B cell (primary cell): ENCODE measurements around the gene TOP3B. TPM values are rescaled to one million over a fixed set of nuclear protein-coding genes. Genes with fewer than 3 reads are reported as not detected.

Experiments used
- ATAC-seq: fragments of 200-7000 bp; cut with Tn5 transposase; one replicate; pipeline ENCODE4 v1.10.0; 2021; ENCODE audit warnings: low read depth, mild to moderate bottlenecking, moderate number of reproducible peaks, moderate library complexity
- CTCF ChIA-PET: fragments of 350-600 bp; sonication (Branson Sonifier 250); formaldehyde crosslinking; loops from one replicate; lab custom pipeline; 2021; ENCODE audit warnings: antibody characterized with exemption, inconsistent platforms; lab: Charles Lee
- POLR2A ChIA-PET: fragments of 350-600 bp; sonication (Branson Sonifier 250); formaldehyde crosslinking; loops from one replicate; lab custom pipeline; 2021; ENCODE audit warnings: antibody characterized with exemption; lab: Charles Lee
- DNase-seq: peaks from one replicate; pipeline ENCODE4 v3.0.0; 2013
- H2AFZ ChIP-seq: 2 replicates; pipeline ENCODE4 v1.6.1; 2012; ENCODE audit warnings: mild to moderate bottlenecking, low read depth, low read length; ENCODE audit not compliant: insufficient read depth, poor library complexity, severe bottlenecking
- H3K27ac ChIP-seq, 2 donors: 1 replicate in 1 of 2; 2 replicates in 1 of 2; pipeline ENCODE4 v1.5.1; 2012 to 2013; ENCODE audit warnings: low read length in 2 of 2, mild to moderate bottlenecking in 2 of 2, moderate library complexity in 1 of 2
- H3K27me3 ChIP-seq, 4 experiments: fragments of 200-600 bp in 1 of 4; sonication (generic) in 1 of 4; replicated peaks in 1 of 4; 1 replicate in 2 of 4; 2 replicates in 2 of 4; pipeline versions ENCODE4 v1.6.1 to v1.7.0; 2013 to 2016; ENCODE audit warnings: low read length in 3 of 4, mild to moderate bottlenecking in 2 of 4, mixed read lengths in 1 of 4, moderate library complexity in 1 of 4; ENCODE audit not compliant: insufficient read depth in 4 of 4, control insufficient read depth in 3 of 4; ENCODE audit errors: control extremely low read depth in 1 of 4
- H3K36me3 ChIP-seq, 2 experiments: replicated peaks in 1 of 2; 1 replicate in 1 of 2; 2 replicates in 1 of 2; pipeline versions ENCODE4 v1.6.1 to v1.7.1; 2013; ENCODE audit warnings: low read length in 1 of 2; ENCODE audit not compliant: insufficient read depth in 2 of 2, control insufficient read depth in 1 of 2; ENCODE audit errors: control extremely low read depth in 1 of 2, extremely low read depth in 1 of 2
- H3K4me1 ChIP-seq, 2 donors: fragments of 200-600 bp in 1 of 2; sonication (generic) in 1 of 2; 1 replicate in 1 of 2; 2 replicates in 1 of 2; pipeline versions ENCODE4 v1.5.1 to v1.6.1; 2013 to 2017; ENCODE audit warnings: low read length in 2 of 2; ENCODE audit not compliant: control insufficient read depth in 2 of 2, insufficient read depth in 2 of 2
- H3K4me2 ChIP-seq: replicated peaks from 2 replicates; pipeline ENCODE3; 2012; ENCODE audit warnings: mild to moderate bottlenecking, low read depth, low read length; ENCODE audit not compliant: poor library complexity, severe bottlenecking
- H3K4me3 ChIP-seq, 5 experiments: fragments of 200-600 bp in 1 of 5; sonication (generic) in 1 of 5; 1 replicate in 3 of 5; 2 replicates in 2 of 5; pipeline versions ENCODE4 v1.5.1 to v1.7.0; 2011 to 2016; ENCODE audit warnings: low read length in 4 of 5, mild to moderate bottlenecking in 4 of 5, low read depth in 2 of 5, control low read depth in 1 of 5, moderate library complexity in 1 of 5; ENCODE audit not compliant: insufficient read depth in 1 of 5; ENCODE audit errors: control extremely low read depth in 1 of 5, extremely low read depth in 1 of 5
- H3K79me2 ChIP-seq: fragments of 200-600 bp; sonication (generic); one replicate; pipeline ENCODE4 v1.6.0; 2016; ENCODE audit warnings: low read length; ENCODE audit not compliant: control insufficient read depth, insufficient read depth
- H3K9ac ChIP-seq: fragments of 200-600 bp; sonication (generic); 2 replicates; pipeline ENCODE4 v1.6.1; 2017; ENCODE audit warnings: mild to moderate bottlenecking, low read length, moderate library complexity
- H3K9me3 ChIP-seq, 3 donors: one replicate each; pipeline versions ENCODE4 v1.6.1 to v1.7.1; 2013; ENCODE audit warnings: low read length in 2 of 3; ENCODE audit not compliant: control insufficient read depth in 2 of 3, insufficient read depth in 1 of 3; ENCODE audit errors: control extremely low read depth in 1 of 3
- H4K20me1 ChIP-seq: 2 replicates; pipeline ENCODE4 v1.6.0; 2012; ENCODE audit warnings: mild to moderate bottlenecking, low read length; ENCODE audit not compliant: insufficient read depth, control insufficient read depth, poor library complexity, severe bottlenecking
- H3K27ac Mint-ChIP-seq: one replicate; pipeline ENCODE4 v1.8.0; 2021; ENCODE audit warnings: mixed read lengths
- H3K27me3 Mint-ChIP-seq: one replicate; pipeline ENCODE4 v1.8.0; 2021; ENCODE audit warnings: mixed read lengths
- H3K4me1 Mint-ChIP-seq: one replicate; pipeline ENCODE4 v1.8.0; 2021; ENCODE audit warnings: mixed read lengths
- H3K4me3 Mint-ChIP-seq: one replicate; pipeline ENCODE4 v1.8.0; 2021; ENCODE audit warnings: mixed read lengths
- H3K9me3 Mint-ChIP-seq: one replicate; pipeline ENCODE4 v1.8.0; 2022; ENCODE audit warnings: mixed read lengths; ENCODE audit not compliant: insufficient read depth
- CTCF ChIP-seq: fragments of 200-600 bp; IDR thresholded peaks from one replicate; pipeline ENCODE4 v1.8.0; 2022; ENCODE audit warnings: antibody characterized with exemption, mild to moderate bottlenecking
- EZH2 ChIP-seq: IDR thresholded peaks from 2 replicates; pipeline ENCODE4 v1.6.1; 2012; ENCODE audit warnings: borderline replicate concordance, low read depth, mild to moderate bottlenecking, moderate library complexity, low read length; ENCODE audit not compliant: insufficient read depth, poor library complexity, severe bottlenecking
- WGBS: methylation state at CpG from one replicate; pipeline ENCODE4 v1.1.5; 2013; ENCODE audit warnings: missing lambda C conversion rate; ENCODE audit not compliant: insufficient coverage; 5-methylcytosine and 5-hydroxymethylcytosine counted together
- intact Hi-C: fragments of 100-400 bp; cut with micrococcal nuclease; formaldehyde crosslinking; loops from one replicate; pipeline ENCODE4 v1.10.0; 2022
- polyA plus RNA-seq: library from polyadenylated mRNA; depleted of rRNA; stranded (reverse); fragments of >200 nt; gene quantifications from 2 replicates; pipeline ENCODE4 v1.2.3, GENCODE V29; 2012
- total RNA-seq, 2 donors: library from RNA; stranded (reverse); fragments of 120-200 nt in 1 of 2; gene quantifications; 1 replicate in 1 of 2; 2 replicates in 1 of 2; pipeline versions ENCODE4 v1.2.3 to v1.2.4, GENCODE V29; 2013 to 2022

Gene TOP3B
- total and polyA plus RNA-seq, 2 donors (not counting 1 experiment from before 2014, with no cell fraction given) = 77.1 to 105 TPM

- 87% methylated on average over 4 of the region's 4 CpGs for WGBS
Measured at GRCh38 chr22:21926728-21927127, 55.9 kb downstream of the TOP3B start.

GRCh38 chr22:21923163-21923561 lies 59.4 kb downstream of the TOP3B start:
- H4K20me1 ChIP-seq = no peaks in the 10 kb centered on the region
- DNase-seq = no peak
- ATAC-seq = no peak
- H3K27me3 Mint-ChIP-seq = no peaks in the 10 kb centered on the region
- no peaks in the 10 kb centered on the region for H3K79me2 ChIP-seq
- intact Hi-C loops = no loop called here
- ChIA-PET POLR2A (no interaction called here), CTCF (interaction anchor here (0.6 to 1.1 kb wide), 2 partner anchors 14 to 50 kb away, joined by 3 read pairs; no protein-coding TSS in a partner anchor)
- H3K4me3 Mint-ChIP-seq = no peak overlapping the region
- H3K27ac Mint-ChIP-seq = no peak overlapping the region
- TF ChIP-seq EZH2 = no peak
- TF ChIP-seq CTCF = no peak
- H3K27me3 ChIP-seq = no peaks in the 10 kb centered on the region
- H3K9me3 ChIP-seq = no peaks in the 10 kb centered on the region
- no peak overlapping the region for H2AFZ ChIP-seq
- H3K27ac ChIP-seq = no peak overlapping the region
- H3K9ac ChIP-seq = no peak overlapping the region
- H3K9me3 Mint-ChIP-seq = no peaks in the 10 kb centered on the region
- H3K4me2 ChIP-seq = no peak overlapping the region
- 98% methylated on average over 21 of the region's 21 CpGs for WGBS
- H3K4me3 ChIP-seq = no peak overlapping the region
- H3K36me3 ChIP-seq = peaks cover 0 to 5% of the 10 kb centered on the region in 2 experiments
- H3K4me1 Mint-ChIP-seq = peaks cover 5% of the 10 kb centered on the region
- H3K4me1 ChIP-seq = no peaks in the 10 kb centered on the region

More at GRCh38 chr22:21926728-21927127, 55.9 kb downstream of the TOP3B start:
- no peaks in the 10 kb centered on the region for H3K27me3 ChIP-seq
- ChIA-PET POLR2A (no interaction called here), CTCF (no interaction called here)
- no peak for TF ChIP-seq CTCF
- no peak for TF ChIP-seq EZH2
- H3K9ac ChIP-seq = no peak overlapping the region
- H2AFZ ChIP-seq = no peak overlapping the region
- H3K4me1 Mint-ChIP-seq = peaks cover 5% of the 10 kb centered on the region
- no peak overlapping the region for H3K27ac Mint-ChIP-seq
- H3K9me3 Mint-ChIP-seq = no peaks in the 10 kb centered on the region
- no peaks in the 10 kb centered on the region for H4K20me1 ChIP-seq
- peaks cover 0 to 4% (median 0%) of the 10 kb centered on the region in 3 donors for H3K9me3 ChIP-seq
- H3K27me3 Mint-ChIP-seq = no peaks in the 10 kb centered on the region
- intact Hi-C loops = no loop called here
- peaks cover 14% of the 10 kb centered on the region for H3K79me2 ChIP-seq
- no peak for ATAC-seq
- H3K4me1 ChIP-seq = no peaks in the 10 kb centered on the region
- peaks cover 0 to 32% of the 10 kb centered on the region in 2 experiments for H3K36me3 ChIP-seq
- H3K4me3 ChIP-seq = no peak overlapping the region
- no peak overlapping the region for H3K4me2 ChIP-seq
- no peak overlapping the region for H3K4me3 Mint-ChIP-seq
- DNase-seq = no peak
- H3K27ac ChIP-seq = no peak overlapping the region
